ENCODE data around the gene REM2.

The REM2 gene

DNA sequence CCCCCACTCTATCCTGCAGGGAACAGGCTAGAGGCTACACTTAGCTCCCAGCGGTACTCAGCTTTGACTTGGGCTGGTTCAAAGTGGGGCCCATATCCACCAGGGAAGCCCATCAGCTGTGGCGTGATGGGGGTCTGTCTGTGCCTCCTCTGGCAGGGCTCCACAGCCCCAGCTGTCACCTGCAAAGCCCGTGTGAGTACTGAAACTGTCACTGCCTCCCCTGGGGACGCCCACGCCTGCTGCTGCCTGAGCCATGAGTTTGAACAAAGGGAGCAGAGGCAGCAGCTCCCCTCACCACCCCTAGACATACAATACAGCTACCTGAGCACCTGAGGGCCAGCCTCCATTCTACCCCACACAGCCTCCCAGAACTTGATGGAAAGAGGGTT is 5.0 kb downstream of the REM2 start:
- peak overlapping the region; percentile 95 for H3K27ac ChIP-seq
- TF ChIP-seq ZFX (IDR thresholded peaks at IDR 0.05; ENCODE audit: borderline replicate concordance): no peak
- TF ChIP-seq, protein P1, sequence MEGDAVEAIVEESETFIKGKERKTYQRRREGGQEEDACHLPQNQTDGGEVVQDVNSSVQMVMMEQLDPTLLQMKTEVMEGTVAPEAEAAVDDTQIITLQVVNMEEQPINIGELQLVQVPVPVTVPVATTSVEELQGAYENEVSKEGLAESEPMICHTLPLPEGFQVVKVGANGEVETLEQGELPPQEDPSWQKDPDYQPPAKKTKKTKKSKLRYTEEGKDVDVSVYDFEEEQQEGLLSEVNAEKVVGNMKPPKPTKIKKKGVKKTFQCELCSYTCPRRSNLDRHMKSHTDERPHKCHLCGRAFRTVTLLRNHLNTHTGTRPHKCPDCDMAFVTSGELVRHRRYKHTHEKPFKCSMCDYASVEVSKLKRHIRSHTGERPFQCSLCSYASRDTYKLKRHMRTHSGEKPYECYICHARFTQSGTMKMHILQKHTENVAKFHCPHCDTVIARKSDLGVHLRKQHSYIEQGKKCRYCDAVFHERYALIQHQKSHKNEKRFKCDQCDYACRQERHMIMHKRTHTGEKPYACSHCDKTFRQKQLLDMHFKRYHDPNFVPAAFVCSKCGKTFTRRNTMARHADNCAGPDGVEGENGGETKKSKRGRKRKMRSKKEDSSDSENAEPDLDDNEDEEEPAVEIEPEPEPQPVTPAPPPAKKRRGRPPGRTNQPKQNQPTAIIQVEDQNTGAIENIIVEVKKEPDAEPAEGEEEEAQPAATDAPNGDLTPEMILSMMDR (IDR thresholded peaks at IDR 0.05): no peak

DNA sequence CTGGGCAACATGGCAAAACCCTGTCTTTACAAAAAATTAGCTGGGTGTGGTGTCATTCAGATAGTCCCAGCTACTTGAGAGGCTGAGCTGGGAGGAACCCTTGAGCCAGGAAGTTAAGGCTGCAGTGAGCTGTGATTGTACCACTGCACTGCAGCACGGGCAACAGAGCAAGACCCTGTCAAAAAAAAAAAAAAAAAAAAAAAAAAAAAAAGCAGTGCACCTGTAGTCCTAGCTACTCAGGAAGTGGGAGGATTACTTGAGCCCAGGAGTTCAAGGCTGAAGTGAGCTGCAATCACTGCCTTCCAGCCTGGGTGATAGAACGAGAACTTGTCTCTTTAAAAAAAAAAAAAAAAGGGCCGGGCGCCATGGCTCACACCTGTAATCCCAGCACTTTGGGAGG is 5.6 kb downstream of the REM2 start:
- no peak for TF ChIP-seq ZFX (IDR thresholded peaks at IDR 0.05; ENCODE audit: borderline replicate concordance)
- TF ChIP-seq, protein P1 (IDR thresholded peaks at IDR 0.05): no peak

DNA sequence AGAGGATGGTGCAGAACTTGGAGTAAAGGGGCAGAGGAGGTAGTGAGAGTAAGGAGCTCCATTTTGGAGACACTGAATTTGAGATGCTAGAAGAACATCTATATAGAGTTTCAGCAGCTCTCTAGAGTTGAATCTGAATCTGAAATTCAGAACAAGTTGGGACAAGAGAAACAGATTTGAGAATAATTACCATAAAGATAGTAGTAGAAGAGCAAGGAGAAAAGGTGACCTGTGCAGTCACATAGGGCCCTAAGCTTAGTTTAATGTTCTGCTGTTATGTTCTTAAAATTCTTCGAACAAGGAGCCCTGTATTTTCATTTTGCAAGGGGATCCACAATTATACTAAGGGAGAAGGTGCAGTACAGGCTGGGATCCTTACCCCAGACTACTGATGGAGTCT is 7.4 kb downstream of the REM2 start:
- H3K27ac ChIP-seq: no peak overlapping the region
- TF ChIP-seq ZFX (IDR thresholded peaks at IDR 0.05; ENCODE audit: borderline replicate concordance): no peak
- TF ChIP-seq, protein P1 (IDR thresholded peaks at IDR 0.05): no peak

More for the DNA sequence above, 5.6 kb downstream of the REM2 start:
- no peak overlapping the region for H3K27ac ChIP-seq

DNA sequence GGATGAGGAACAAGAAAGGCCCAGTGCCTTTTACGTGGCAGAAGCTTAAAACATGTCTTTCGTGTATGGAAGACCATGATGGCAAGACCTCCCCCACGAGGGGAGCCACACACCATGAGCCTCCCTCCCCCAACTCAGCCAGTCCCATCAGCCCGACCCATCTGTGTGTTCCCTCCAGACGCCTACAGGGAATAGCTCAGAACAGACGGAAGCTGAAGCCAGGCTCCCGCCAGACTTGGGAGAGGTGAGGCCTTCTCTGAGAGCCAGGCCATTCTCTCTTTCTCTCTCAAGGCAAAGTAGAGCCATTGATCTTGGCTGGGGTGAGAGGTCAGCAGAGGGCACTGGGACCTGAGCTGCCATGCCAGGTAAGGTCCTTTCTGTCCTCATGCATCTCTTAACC is 9.5 kb downstream of the REM2 start:
- TF ChIP-seq ZFX (IDR thresholded peaks at IDR 0.05; ENCODE audit: borderline replicate concordance): no peak
- H3K27ac ChIP-seq: no peak overlapping the region

DNA sequence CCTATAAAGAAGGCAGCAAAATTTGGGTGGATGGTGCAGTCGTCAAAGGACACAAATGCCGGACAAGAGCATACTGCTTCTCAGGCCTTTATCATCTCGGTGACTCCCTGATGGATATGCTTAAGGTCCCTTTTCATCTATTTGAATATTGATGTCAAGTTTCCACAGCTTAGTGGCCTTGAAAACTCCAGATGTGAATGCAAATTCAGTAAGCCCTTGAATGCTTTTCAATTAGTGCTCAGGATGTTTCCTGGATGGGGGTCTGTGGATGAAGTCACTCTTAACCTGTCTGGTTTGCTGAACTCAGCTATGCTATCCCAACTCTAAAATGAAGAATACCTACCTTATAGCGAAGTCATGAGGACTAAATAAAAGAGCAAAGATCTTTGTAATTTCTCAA is 10.7 kb downstream of the REM2 start:
- TF ChIP-seq, protein P1 (IDR thresholded peaks at IDR 0.05): no peak
- TF ChIP-seq ZFX (IDR thresholded peaks at IDR 0.05; ENCODE audit: borderline replicate concordance): no peak
- no peak overlapping the region for H3K27ac ChIP-seq

DNA sequence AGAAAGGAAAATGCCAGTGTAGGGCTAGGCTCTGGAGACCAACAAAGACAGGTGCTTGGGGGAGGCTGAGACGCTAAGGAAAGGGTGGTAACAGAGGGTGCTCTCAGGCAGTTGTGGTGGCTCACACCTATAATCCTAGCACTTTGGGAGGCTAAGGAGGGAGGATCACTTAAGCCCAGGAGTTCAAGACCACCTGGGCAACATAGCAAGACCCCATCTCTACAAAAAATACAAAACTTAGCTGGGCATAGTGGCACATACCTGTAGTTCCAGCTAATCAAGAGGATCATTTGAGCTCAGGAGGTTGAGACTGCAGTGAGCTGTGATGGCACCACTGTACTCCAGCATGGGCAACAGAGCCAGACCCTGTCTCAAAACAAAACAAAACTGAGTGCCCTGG is 12.4 kb downstream of the REM2 start:
- H3K27ac ChIP-seq: no peak overlapping the region
- no peak for TF ChIP-seq ZFX (IDR thresholded peaks at IDR 0.05; ENCODE audit: borderline replicate concordance)
- TF ChIP-seq, protein P1 (IDR thresholded peaks at IDR 0.05): no peak

DNA sequence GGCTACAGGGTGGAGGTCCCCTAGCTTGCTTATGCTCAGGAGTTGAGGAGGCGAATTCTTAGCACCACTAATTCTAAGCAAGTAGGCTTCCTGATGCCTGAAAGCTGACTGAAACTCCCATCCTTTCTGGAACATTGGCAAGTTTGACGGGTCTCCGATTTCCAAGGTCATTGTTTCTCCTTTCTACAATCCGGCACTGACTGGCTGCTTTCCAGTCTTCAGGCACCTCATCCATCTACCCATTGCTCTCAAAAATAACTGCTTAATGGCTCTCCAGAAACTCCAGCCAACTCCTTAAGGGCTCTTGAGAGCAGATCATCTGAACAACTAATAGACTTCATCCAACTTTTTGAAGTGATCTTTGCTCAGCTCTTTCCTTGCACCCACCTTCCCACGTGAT is 13.3 kb downstream of the REM2 start:
- TF ChIP-seq ZFX (IDR thresholded peaks at IDR 0.05; ENCODE audit: borderline replicate concordance): no peak
- TF ChIP-seq, protein P1 (IDR thresholded peaks at IDR 0.05): no peak
- H3K27ac ChIP-seq: no peak overlapping the region

DNA sequence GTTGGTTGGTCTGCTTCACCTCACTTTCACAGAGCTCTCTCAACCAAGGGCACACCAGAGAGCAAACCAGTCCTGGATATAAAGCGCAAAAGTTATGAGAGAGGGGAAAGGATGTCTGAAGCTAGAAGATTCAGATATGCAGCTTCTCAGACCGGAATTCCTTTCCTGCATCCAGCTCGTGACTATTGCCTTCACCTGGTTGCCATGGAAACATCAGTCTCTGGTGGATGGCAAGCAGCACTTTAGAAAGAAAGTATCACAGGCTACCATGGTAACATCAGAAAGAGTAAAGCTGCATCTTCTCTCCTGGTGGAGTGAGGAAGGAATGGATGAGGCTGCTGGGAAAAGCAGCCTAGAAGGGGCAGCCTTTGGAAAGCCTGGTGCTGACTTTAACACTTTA is 13.7 kb downstream of the REM2 start:
- no peak for TF ChIP-seq ZFX (IDR thresholded peaks at IDR 0.05; ENCODE audit: borderline replicate concordance)
- TF ChIP-seq, protein P1 (IDR thresholded peaks at IDR 0.05): no peak
- H3K27ac ChIP-seq: no peak overlapping the region
